Measurements from ENCODE around the gene CYBA. TPM values are rescaled to one million over a fixed set of nuclear protein-coding genes. Genes with fewer than 3 reads are reported as not detected.
A peak's percentile ranks its signal among the peaks of the same experiment; 100 is the strongest.

Gene CYBA
- 10 to 100 TPM; 17.4 to 72.0 (median 38.3) TPM for total RNA-seq

- H3K27me3 ChIP-seq, result no peaks in the 10 kb centered on the region
- no peaks in the 10 kb centered on the region for H3K36me3 ChIP-seq
- no peaks in the 10 kb centered on the region for H3K4me1 ChIP-seq
- peak in 1 of 2 donors; percentile 36 for DNase-seq
- H3K4me3 ChIP-seq, result peak within 1 kb of the TSS; percentile 57 to 59
- H3K27ac ChIP-seq, result peak within 1 kb of the TSS; percentile 5 to 15
- intact Hi-C loops (cut with DNase I; ENCODE audit: low total_unique reads), result no loop called here
- TF ChIP-seq POLR2A (IDR thresholded peaks at IDR 0.05), result peak in 1 of 2 donors; percentile 34
- TF ChIP-seq CTCF (IDR thresholded peaks at IDR 0.05), result no peak
- H3K9me3 ChIP-seq, result no peaks in the 10 kb centered on the region
These were observed at the start of gene CYBA for GRCh38 chr16:88650749-88651275. CYBA (minus strand) TSS chr16:88651053; CDS start chr16:88651013, 40 bp downstream.

- TF ChIP-seq CTCF (IDR thresholded peaks at IDR 0.05) (no peak), POLR2A (IDR thresholded peaks at IDR 0.05) (no peak)
- Histone ChIP-seq H3K4me1 (peaks cover 0 to 6% of the 10 kb centered on the region in 2 donors), H3K27ac (no peak overlapping the region), H3K36me3 (no peaks in the 10 kb centered on the region), H3K9me3 (no peaks in the 10 kb centered on the region), H3K27me3 (no peaks in the 10 kb centered on the region), H3K4me3 (no peak overlapping the region)
- intact Hi-C loops (cut with DNase I; ENCODE audit: low total_unique reads), result no loop called here
- DNase-seq, result no peak
These were observed 49.4 kb upstream of the CYBA start for GRCh38 chr16:88700322-88700635.

GRCh38 chr16:88699180-88699579 lies 48.3 kb upstream of the CYBA start:
- H3K36me3 ChIP-seq, result no peaks in the 10 kb centered on the region

GRCh38 chr16:88698646-88699045 lies 47.8 kb upstream of the CYBA start:
- H3K36me3 ChIP-seq, result no peaks in the 10 kb centered on the region
- H3K27ac ChIP-seq, result no peak overlapping the region
- DNase-seq, result no peak
- intact Hi-C loops (cut with DNase I; ENCODE audit: low total_unique reads), result no loop called here
- TF ChIP-seq POLR2A (IDR thresholded peaks at IDR 0.05) (no peak), CTCF (IDR thresholded peaks at IDR 0.05) (no peak)
- H3K4me3 ChIP-seq, result no peak overlapping the region
- no peaks in the 10 kb centered on the region for H3K27me3 ChIP-seq
- no peaks in the 10 kb centered on the region for H3K4me1 ChIP-seq
- H3K9me3 ChIP-seq, result no peaks in the 10 kb centered on the region

More at GRCh38 chr16:88699180-88699579, 48.3 kb upstream of the CYBA start:
- TF ChIP-seq POLR2A (IDR thresholded peaks at IDR 0.05) (no peak), CTCF (IDR thresholded peaks at IDR 0.05) (no peak)
- Histone ChIP-seq H3K4me1 (no peaks in the 10 kb centered on the region), H3K27ac (no peak overlapping the region), H3K4me3 (no peak overlapping the region), H3K27me3 (no peaks in the 10 kb centered on the region), H3K9me3 (no peaks in the 10 kb centered on the region)
- no peak for DNase-seq
- intact Hi-C loops (cut with DNase I; ENCODE audit: low total_unique reads), result no loop called here

- TF ChIP-seq POLR2A (IDR thresholded peaks at IDR 0.05) (no peak), CTCF (IDR thresholded peaks at IDR 0.05) (no peak)
- Histone ChIP-seq H3K4me1 (no peaks in the 10 kb centered on the region), H3K9me3 (no peaks in the 10 kb centered on the region), H3K27me3 (no peaks in the 10 kb centered on the region), H3K36me3 (no peaks in the 10 kb centered on the region), H3K27ac (no peak overlapping the region), H3K4me3 (no peak overlapping the region)
- intact Hi-C loops (cut with DNase I; ENCODE audit: low total_unique reads), result no loop called here
- DNase-seq, result no peak
These were observed 47.2 kb upstream of the CYBA start for GRCh38 chr16:88697831-88698615.

All from uterus (tissue), 4 donors.